H9 (cell line): Measurements from ENCODE around the gene NOS3. TPM values are rescaled to one million over a fixed set of nuclear protein-coding genes. Genes with fewer than 3 reads are reported as not detected.
A peak's percentile ranks its signal among the peaks of the same experiment; 100 is the strongest.

Experiments used
- DNase-seq: peaks from one replicate; pipeline ENCODE4 v3.0.0-alpha.2; 2017
- H2AFZ ChIP-seq: one replicate; pipeline ENCODE4 v1.6.1; 2013; ENCODE audit warnings: mild to moderate bottlenecking, low read length, control low read depth, moderate library complexity
- H2AK5ac ChIP-seq: 2 replicates; pipeline ENCODE4 v1.6.1; 2013; ENCODE audit warnings: low read length, control low read depth, mixed read lengths; ENCODE audit not compliant: insufficient read length
- H2BK120ac ChIP-seq: one replicate; pipeline ENCODE4 v1.6.1; 2013; ENCODE audit warnings: low read depth, mild to moderate bottlenecking, low read length, control low read depth, inconsistent platforms; ENCODE audit not compliant: poor library complexity, severe bottlenecking
- H2BK12ac ChIP-seq: 2 replicates; pipeline ENCODE4 v1.6.1; 2013; ENCODE audit warnings: low read length, control low read depth, mixed read lengths, low read depth; ENCODE audit not compliant: insufficient read length
- H2BK15ac ChIP-seq: 2 replicates; pipeline ENCODE4 v1.6.1; 2013; ENCODE audit warnings: low read depth, low read length, control low read depth
- H2BK20ac ChIP-seq: one replicate; pipeline ENCODE4 v1.6.1; 2013; ENCODE audit warnings: low read depth, mild to moderate bottlenecking, low read length, control low read depth, inconsistent platforms; ENCODE audit not compliant: poor library complexity, severe bottlenecking
- H2BK5ac ChIP-seq: 2 replicates; pipeline ENCODE4 v1.6.1; 2013; ENCODE audit warnings: low read length, control low read depth, mixed read lengths; ENCODE audit not compliant: insufficient read length
- H3K14ac ChIP-seq: 2 replicates; pipeline ENCODE4 v1.6.1; 2013; ENCODE audit warnings: low read length, control low read depth; ENCODE audit not compliant: insufficient read depth
- H3K18ac ChIP-seq: 2 replicates; pipeline ENCODE4 v1.6.1; 2013; ENCODE audit warnings: low read depth, mild to moderate bottlenecking, mixed read lengths, low read length, control low read depth; ENCODE audit not compliant: insufficient read length
- H3K23ac ChIP-seq: 2 replicates; pipeline ENCODE4 v1.6.1; 2013; ENCODE audit warnings: low read length, control low read depth, mixed read lengths, low read depth; ENCODE audit not compliant: insufficient read length
- H3K23me2 ChIP-seq: 2 replicates; pipeline ENCODE4 v1.6.1; 2013; ENCODE audit warnings: low read depth, mild to moderate bottlenecking, mixed read lengths, low read length, control low read depth; ENCODE audit not compliant: insufficient read length, poor library complexity, severe bottlenecking
- H3K27ac ChIP-seq: 2 replicates; pipeline ENCODE4 v1.5.1; 2013; ENCODE audit warnings: low read length, control low read depth, mixed read lengths, low read depth; ENCODE audit not compliant: insufficient read length
- H3K27me3 ChIP-seq: 2 replicates; pipeline ENCODE4 v1.6.1; 2013; ENCODE audit warnings: low read length, control low read depth, inconsistent platforms; ENCODE audit not compliant: insufficient read depth
- H3K4ac ChIP-seq: 2 replicates; pipeline ENCODE4 v1.6.1; 2013; ENCODE audit warnings: low read depth, mild to moderate bottlenecking, control low read depth, inconsistent platforms, low read length, moderate library complexity
- H3K4me1 ChIP-seq: 2 replicates; pipeline ENCODE4 v1.6.1; 2013; ENCODE audit warnings: low read length, control low read depth, inconsistent platforms; ENCODE audit not compliant: insufficient read depth
- H3K4me2 ChIP-seq: 2 replicates; pipeline ENCODE4 v1.6.1; 2013; ENCODE audit warnings: low read length, control low read depth, mixed read lengths; ENCODE audit not compliant: insufficient read length, insufficient read depth
- H3K56ac ChIP-seq: 2 replicates; pipeline ENCODE4 v1.6.1; 2013; ENCODE audit warnings: low read depth, mild to moderate bottlenecking, mixed read lengths, low read length, control low read depth; ENCODE audit not compliant: insufficient read length
- H3K79me1 ChIP-seq: 2 replicates; pipeline ENCODE4 v1.6.1; 2013; ENCODE audit warnings: low read depth, mild to moderate bottlenecking, moderate library complexity, low read length, control low read depth, inconsistent platforms; ENCODE audit not compliant: insufficient read depth, poor library complexity, severe bottlenecking
- H3K79me2 ChIP-seq: 2 replicates; pipeline ENCODE4 v1.6.1; 2013; ENCODE audit warnings: low read length, control low read depth, inconsistent platforms; ENCODE audit not compliant: insufficient read depth
- H3K9ac ChIP-seq: 2 replicates; pipeline ENCODE4 v1.6.1; 2013; ENCODE audit warnings: low read length, control low read depth, mixed read lengths; ENCODE audit not compliant: insufficient read length; ENCODE audit errors: extremely low read depth
- H3K9me3 ChIP-seq: one replicate; pipeline ENCODE4 v1.6.1; 2013; ENCODE audit warnings: low read depth, low read length, inconsistent platforms; ENCODE audit not compliant: control insufficient read depth
- H3T11ph ChIP-seq: one replicate; pipeline ENCODE4 v1.6.1; 2013; ENCODE audit warnings: mild to moderate bottlenecking, low read length, control low read depth, inconsistent platforms
- H4K20me1 ChIP-seq: one replicate; pipeline ENCODE4 v1.6.1; 2013; ENCODE audit not compliant: control insufficient read depth, insufficient read length, insufficient read depth
- H4K5ac ChIP-seq: 2 replicates; pipeline ENCODE4 v1.6.1; 2013; ENCODE audit warnings: low read depth, mild to moderate bottlenecking, mixed read lengths, low read length, control low read depth; ENCODE audit not compliant: insufficient read length
- H4K8ac ChIP-seq: replicated peaks from 2 replicates; pipeline ENCODE4 v1.6.1; 2013; ENCODE audit warnings: low read length, control low read depth, mixed read lengths, low read depth; ENCODE audit not compliant: insufficient read length
- H4K91ac ChIP-seq: 2 replicates; pipeline ENCODE4 v1.6.1; 2013; ENCODE audit warnings: low read depth, mild to moderate bottlenecking, moderate library complexity, mixed read lengths, low read length, control low read depth; ENCODE audit not compliant: insufficient read length
- H3K27ac Mint-ChIP-seq, 3 experiments: 2 replicates in 2 of 3; 3 replicates in 1 of 3; pipeline ENCODE4 v1.8.0; 2020 to 2021; ENCODE audit warnings: mixed read lengths in 3 of 3, mild to moderate bottlenecking in 1 of 3, moderate library complexity in 1 of 3
- H3K27me3 Mint-ChIP-seq: 2 replicates; pipeline ENCODE4 v1.8.0; 2021; ENCODE audit warnings: low read depth, mild to moderate bottlenecking, moderate library complexity, mixed read lengths
- H3K36me3 Mint-ChIP-seq, 3 experiments: 2 replicates in 2 of 3; 3 replicates in 1 of 3; pipeline ENCODE4 v1.8.0; 2020 to 2021; ENCODE audit warnings: low read depth in 3 of 3, mixed read lengths in 3 of 3; ENCODE audit not compliant: insufficient read depth in 1 of 3
- H3K4me1 Mint-ChIP-seq, 2 experiments: 2 replicates each; pipeline ENCODE4 v1.8.0; 2020; ENCODE audit warnings: mixed read lengths in 2 of 2
- H3K4me3 Mint-ChIP-seq, 2 experiments: 2 replicates in 1 of 2; 3 replicates in 1 of 2; pipeline ENCODE4 v1.8.0; 2020 to 2021; ENCODE audit warnings: mild to moderate bottlenecking in 2 of 2, mixed read lengths in 2 of 2, moderate library complexity in 1 of 2
- H3K9me3 Mint-ChIP-seq, 2 experiments: 2 replicates in 1 of 2; 3 replicates in 1 of 2; pipeline ENCODE4 v1.8.0; 2020; ENCODE audit warnings: mild to moderate bottlenecking in 2 of 2, mixed read lengths in 2 of 2, moderate library complexity in 1 of 2
- WGBS: extraction: QIAGEN DNeasy Blood & Tissue Kit; methylation state at CpG from one replicate; pipeline ENCODE4 v1.1.7; 2013; ENCODE audit warnings: missing lambda C conversion rate, low lambda C conversion rate, mixed read lengths; ENCODE audit not compliant: insufficient read length; ENCODE audit errors: extremely low coverage; 5-methylcytosine and 5-hydroxymethylcytosine counted together
- total RNA-seq: library from RNA; stranded (reverse); gene quantifications from 2 replicates; pipeline ENCODE4 v1.2.1, GENCODE V29; 2021
- TF ChIP-seq, protein P1 (sequence below): fragments of 200-600 bp; sonication (generic); conservative IDR thresholded peaks from 3 replicates; pipeline ENCODE4 v1.8.0; 2021; ENCODE audit warnings: antibody characterized with exemption, mild to moderate bottlenecking

The NOS3 gene
- total RNA-seq, 1 experiment from 2014 or later, result 4.5 TPM

DNA sequence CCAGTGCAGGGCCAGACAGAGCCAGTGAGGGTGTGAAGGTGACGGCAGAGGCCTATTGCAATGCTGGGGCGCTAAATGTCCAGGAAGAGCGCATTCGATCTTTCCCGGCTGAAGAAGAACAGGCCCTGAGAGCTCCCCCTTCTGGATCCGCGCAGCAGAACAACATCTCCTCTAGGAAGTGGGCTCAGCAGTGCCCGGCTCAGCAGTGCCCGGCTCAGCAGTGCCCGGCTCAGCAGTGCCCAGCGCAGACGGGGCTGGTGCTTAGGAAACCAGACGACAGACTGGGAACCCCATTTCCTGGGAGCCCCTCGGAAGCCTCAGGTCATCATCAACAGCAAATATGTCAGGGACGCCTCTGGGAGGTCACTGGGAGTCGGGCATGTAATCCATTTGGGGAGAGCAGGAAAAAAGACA, 4.7 kb upstream of the NOS3 start:
- no peak overlapping the region for H3K4me3 Mint-ChIP-seq
- Histone ChIP-seq H2BK5ac (no peak overlapping the region), H2BK120ac (no peak overlapping the region), H3K56ac (no peak overlapping the region), H3K18ac (no peak overlapping the region), H2BK20ac (no peak overlapping the region), H3K14ac (no peak overlapping the region), H3K23ac (no peak overlapping the region), H2AFZ (no peak overlapping the region), H4K91ac (no peak overlapping the region), H3K4ac (no peak overlapping the region), H3K4me2 (no peak overlapping the region), H3K27ac (no peak overlapping the region), H3K4me1 (no peaks in the 10 kb centered on the region; the same call in none of the 2 replicates), H3K23me2 (no peaks in the 10 kb centered on the region), H2BK15ac (no peak overlapping the region), H3K27me3 (no peaks in the 10 kb centered on the region; the same call in 1 of the 2 replicates), H4K8ac (no peak overlapping the region), H4K5ac (no peak overlapping the region), H2BK12ac (no peak overlapping the region), H3K9me3 (no peaks in the 10 kb centered on the region), H3K79me1 (no peaks in the 10 kb centered on the region), H2AK5ac (no peak overlapping the region), H3K79me2 (no peaks in the 10 kb centered on the region), H3K9ac (no peak overlapping the region), H3T11ph (no peak overlapping the region), H4K20me1 (no peaks in the 10 kb centered on the region)
- no CpG with 5 or more reads among the region's 16 CpGs for WGBS
- H3K27me3 Mint-ChIP-seq, result peaks cover 76% of the 10 kb centered on the region
- no peak overlapping the region for H3K27ac Mint-ChIP-seq
- peaks cover 0 to 12% (median 4%) of the 10 kb centered on the region in 3 experiments; a peak in 4 of 7 replicates for H3K36me3 Mint-ChIP-seq
- TF ChIP-seq, protein P1, sequence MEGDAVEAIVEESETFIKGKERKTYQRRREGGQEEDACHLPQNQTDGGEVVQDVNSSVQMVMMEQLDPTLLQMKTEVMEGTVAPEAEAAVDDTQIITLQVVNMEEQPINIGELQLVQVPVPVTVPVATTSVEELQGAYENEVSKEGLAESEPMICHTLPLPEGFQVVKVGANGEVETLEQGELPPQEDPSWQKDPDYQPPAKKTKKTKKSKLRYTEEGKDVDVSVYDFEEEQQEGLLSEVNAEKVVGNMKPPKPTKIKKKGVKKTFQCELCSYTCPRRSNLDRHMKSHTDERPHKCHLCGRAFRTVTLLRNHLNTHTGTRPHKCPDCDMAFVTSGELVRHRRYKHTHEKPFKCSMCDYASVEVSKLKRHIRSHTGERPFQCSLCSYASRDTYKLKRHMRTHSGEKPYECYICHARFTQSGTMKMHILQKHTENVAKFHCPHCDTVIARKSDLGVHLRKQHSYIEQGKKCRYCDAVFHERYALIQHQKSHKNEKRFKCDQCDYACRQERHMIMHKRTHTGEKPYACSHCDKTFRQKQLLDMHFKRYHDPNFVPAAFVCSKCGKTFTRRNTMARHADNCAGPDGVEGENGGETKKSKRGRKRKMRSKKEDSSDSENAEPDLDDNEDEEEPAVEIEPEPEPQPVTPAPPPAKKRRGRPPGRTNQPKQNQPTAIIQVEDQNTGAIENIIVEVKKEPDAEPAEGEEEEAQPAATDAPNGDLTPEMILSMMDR, result peak; percentile 79
- DNase-seq, result peak; percentile 77
- peaks cover 9 to 12% of the 10 kb centered on the region in 2 experiments for H3K9me3 Mint-ChIP-seq
- peaks cover 11 to 26% of the 10 kb centered on the region in 2 experiments for H3K4me1 Mint-ChIP-seq
